Upper lobe of left lung (tissue), 4 donors: ENCODE results near the gene OSBPL10.

Experiments
- CTCF ChIP-seq, 6 experiments: fragments of 450-650 bp in 4 of 6; fragments of 200-600 bp in 2 of 6; sonication (generic) in 2 of 6; IDR thresholded peaks; one replicate each; pipeline ENCODE4 v1.5.1; 2016 to 2019; ENCODE audit warnings: antibody characterized with exemption in 6 of 6
- EP300 ChIP-seq, 4 donors: sonication (generic); formaldehyde crosslinking; IDR thresholded peaks; one replicate each; pipeline ENCODE4 v1.5.1; 2017; ENCODE audit warnings: antibody characterized with exemption in 4 of 4, control low read depth in 2 of 4
- POLR2A ChIP-seq, 4 donors: fragments of 450-650 bp; IDR thresholded peaks; one replicate each; pipeline ENCODE4 v1.5.1; 2016 to 2017; ENCODE audit warnings: antibody characterized with exemption in 4 of 4, mild to moderate bottlenecking in 2 of 4

GRCh38 chr3:31652296-31652695 is 328.8 kb downstream of the OSBPL10 start:
- TF ChIP-seq CTCF (IDR thresholded peaks at IDR 0.05) = no peak
- TF ChIP-seq POLR2A (IDR thresholded peaks at IDR 0.05) = no peak
- TF ChIP-seq EP300 (IDR thresholded peaks at IDR 0.05) = no peak
